ENCODE measurements around the gene ZNRF2. TPM values are rescaled to one million over a fixed set of nuclear protein-coding genes. Genes with fewer than 3 reads are reported as not detected.
A peak's percentile ranks its signal among the peaks of the same experiment; 100 is the strongest.
"Not testable (repeated sequence)": the region's sequence is repeated elsewhere in the genome, so short reads cannot be mapped to it uniquely, and the experiment has no call there.

ZNRF2 gene
- total and polyA plus RNA-seq, 2 donors from 2014 or later, result 16.2 to 32.2 TPM

DNA sequence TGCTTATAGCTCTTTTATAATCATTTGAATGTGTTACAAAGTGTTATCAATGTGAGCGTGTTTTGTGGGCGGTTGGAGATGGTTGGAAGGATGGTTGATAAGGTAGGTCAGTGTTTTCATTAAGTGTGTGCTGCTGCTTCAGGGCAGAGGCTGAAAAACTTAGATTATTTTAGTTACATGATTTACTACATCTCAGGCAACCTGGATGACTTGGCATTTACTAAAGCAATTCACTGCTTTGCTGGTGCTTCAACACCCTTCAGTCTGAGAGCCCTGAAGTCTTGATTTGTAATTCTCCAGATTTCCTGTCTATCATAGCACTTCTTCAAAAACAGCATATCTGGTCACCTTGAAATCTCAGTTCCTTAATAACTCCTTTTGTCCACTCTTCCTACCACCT lies 11.9 kb downstream of the ZNRF2 start:
- FAIRE-seq; H3K27me3 ChIP-seq (ENCODE audit: control insufficient read depth, insufficient read depth, low read length); H3K4me3 ChIP-seq (ENCODE audit: low read length in 3 of 3); intact Hi-C loops (cut with DNase I); H3K9me3 ChIP-seq (ENCODE audit: control insufficient read depth in 2 of 3, insufficient read depth in 1 of 3, low read length in 3 of 3); H3K9ac ChIP-seq (ENCODE audit: low read length in 3 of 3); H3K36me3 ChIP-seq (ENCODE audit: control insufficient read depth in 2 of 3, insufficient read depth in 3 of 3, low read length in 3 of 3); H3K27ac ChIP-seq (ENCODE audit: low read depth in 2 of 2, low read length in 2 of 2); H3K4me1 ChIP-seq (ENCODE audit: control insufficient read depth in 2 of 3, insufficient read depth in 2 of 3, low read depth in 1 of 3, low read length in 3 of 3); DNase-seq: not testable (repeated sequence)

- DNase-seq; H3K36me3 ChIP-seq (ENCODE audit: control insufficient read depth in 2 of 3, insufficient read depth in 3 of 3, low read length in 3 of 3); intact Hi-C loops (cut with DNase I); H3K27me3 ChIP-seq (ENCODE audit: control insufficient read depth, insufficient read depth, low read length); FAIRE-seq; H3K4me1 ChIP-seq (ENCODE audit: control insufficient read depth in 2 of 3, insufficient read depth in 2 of 3, low read depth in 1 of 3, low read length in 3 of 3); H3K27ac ChIP-seq (ENCODE audit: low read depth in 2 of 2, low read length in 2 of 2); H3K9me3 ChIP-seq (ENCODE audit: control insufficient read depth in 2 of 3, insufficient read depth in 1 of 3, low read length in 3 of 3); H3K9ac ChIP-seq (ENCODE audit: low read length in 3 of 3); H3K4me3 ChIP-seq (ENCODE audit: low read length in 3 of 3): not testable (repeated sequence)
Measured at GRCh38 chr7:30297499-30297898, 13.1 kb downstream of the ZNRF2 start.

DNA sequence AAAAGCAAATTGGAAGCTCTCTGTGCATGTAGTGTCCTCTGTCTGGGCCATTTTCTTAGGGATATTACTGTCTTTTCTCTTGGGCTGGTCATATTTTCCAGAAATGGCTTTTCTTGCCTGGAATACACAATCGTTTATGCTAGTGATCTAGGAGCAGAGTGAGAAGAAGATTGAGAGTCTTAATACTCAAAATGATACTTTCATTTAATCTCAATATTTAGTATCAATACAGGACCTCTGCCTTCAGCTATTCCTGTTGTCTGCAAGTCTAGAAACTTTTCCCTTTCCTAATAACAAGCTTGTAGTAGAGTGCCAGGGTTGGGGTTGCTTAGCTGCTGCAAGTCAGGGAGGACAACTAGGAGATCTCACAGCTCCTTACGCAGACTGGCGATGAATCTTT lies 14.0 kb downstream of the ZNRF2 start:
- H3K4me3 ChIP-seq (ENCODE audit: low read length in 3 of 3); H3K36me3 ChIP-seq (ENCODE audit: control insufficient read depth in 2 of 3, insufficient read depth in 3 of 3, low read length in 3 of 3); H3K9me3 ChIP-seq (ENCODE audit: control insufficient read depth in 2 of 3, insufficient read depth in 1 of 3, low read length in 3 of 3); intact Hi-C loops (cut with DNase I); DNase-seq; H3K4me1 ChIP-seq (ENCODE audit: control insufficient read depth in 2 of 3, insufficient read depth in 2 of 3, low read depth in 1 of 3, low read length in 3 of 3); H3K27me3 ChIP-seq (ENCODE audit: control insufficient read depth, insufficient read depth, low read length); FAIRE-seq; H3K27ac ChIP-seq (ENCODE audit: low read depth in 2 of 2, low read length in 2 of 2); H3K9ac ChIP-seq (ENCODE audit: low read length in 3 of 3): not testable (repeated sequence)

DNA sequence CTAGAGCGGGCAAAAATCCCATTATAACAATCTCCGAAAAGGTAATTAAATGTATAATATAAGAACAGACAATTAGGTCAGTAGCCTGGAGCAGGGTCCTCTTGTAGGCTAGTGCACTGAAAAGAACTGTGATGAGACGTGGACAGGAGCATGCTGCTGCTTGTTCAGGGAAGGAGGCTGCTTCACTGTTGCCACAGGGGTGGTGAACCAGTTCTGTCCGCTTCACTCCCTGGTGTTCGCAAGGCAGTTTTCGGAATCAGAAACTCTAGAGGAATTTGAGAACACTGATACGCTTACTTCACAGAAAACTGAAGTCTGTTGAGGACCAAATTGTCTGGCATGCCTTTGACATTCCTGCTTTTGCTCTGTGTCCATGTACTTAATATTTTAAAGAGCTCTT lies 17.4 kb downstream of the ZNRF2 start:
- Histone ChIP-seq H3K27ac (ENCODE audit: low read depth in 2 of 2, low read length in 2 of 2) (no peak overlapping the region), H3K36me3 (ENCODE audit: control insufficient read depth in 2 of 3, insufficient read depth in 3 of 3, low read length in 3 of 3) (no peaks in the 10 kb centered on the region), H3K27me3 (ENCODE audit: control insufficient read depth, insufficient read depth, low read length) (no peaks in the 10 kb centered on the region), H3K4me1 (ENCODE audit: control insufficient read depth in 2 of 3, insufficient read depth in 2 of 3, low read depth in 1 of 3, low read length in 3 of 3) (peaks cover 0 to 3% (median 0%) of the 10 kb centered on the region in 3 donors), H3K9ac (ENCODE audit: low read length in 3 of 3) (no peak overlapping the region), H3K4me3 (ENCODE audit: low read length in 3 of 3) (no peak overlapping the region), H3K9me3 (ENCODE audit: control insufficient read depth in 2 of 3, insufficient read depth in 1 of 3, low read length in 3 of 3) (no peaks in the 10 kb centered on the region)
- no peak for TF ChIP-seq CTCF (IDR thresholded peaks at IDR 0.05; ENCODE audit: borderline replicate concordance, extremely low read depth, insufficient read depth)
- intact Hi-C loops (cut with DNase I), result no loop called here
- DNase-seq (peak in 3 of 5 donors; percentile 27 to 69 (median 54)), FAIRE-seq (no peak)

DNA sequence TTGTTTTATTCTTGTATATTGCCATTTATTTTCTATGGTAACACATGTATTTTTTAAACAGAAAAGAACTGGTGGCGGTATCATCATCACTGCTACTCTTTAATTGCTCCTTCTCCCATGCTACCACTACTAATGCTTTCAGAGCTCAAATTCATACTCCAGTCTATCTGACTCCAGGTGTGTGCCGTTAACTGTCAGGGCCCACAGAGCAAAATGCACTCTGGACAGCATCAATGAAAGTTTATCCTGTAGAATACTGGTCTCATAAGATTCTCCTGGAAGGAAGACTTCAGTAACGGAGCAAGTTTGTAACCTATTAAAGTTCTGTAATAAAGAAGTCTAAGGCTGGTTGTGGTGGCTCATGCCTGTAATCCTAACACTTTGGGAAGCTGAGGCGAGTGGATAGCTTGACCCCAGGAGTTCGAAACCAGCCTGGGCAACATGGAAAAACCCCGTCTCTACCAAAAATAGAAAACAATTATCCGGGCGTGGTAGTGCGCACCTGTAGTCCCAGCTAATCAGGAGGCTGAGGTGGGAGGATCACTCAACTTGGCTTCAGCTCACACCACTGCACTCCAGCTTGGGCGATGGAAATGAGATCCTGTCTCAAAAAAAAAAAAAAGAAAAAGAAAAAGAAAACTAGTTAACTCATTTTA lies 18.4 kb downstream of the ZNRF2 start:
- no peaks in the 10 kb centered on the region for H3K9me3 ChIP-seq (ENCODE audit: control insufficient read depth in 2 of 3, insufficient read depth in 1 of 3, low read length in 3 of 3)
- no peak overlapping the region for H3K4me3 ChIP-seq (ENCODE audit: low read length in 3 of 3)
- FAIRE-seq, result no peak
- peak in 1 of 5 donors; percentile 30 for DNase-seq
- H3K27me3 ChIP-seq (ENCODE audit: control insufficient read depth, insufficient read depth, low read length), result no peaks in the 10 kb centered on the region
- H3K9ac ChIP-seq (ENCODE audit: low read length in 3 of 3), result no peak overlapping the region
- peaks cover 0 to 3% (median 0%) of the 10 kb centered on the region in 3 donors for H3K4me1 ChIP-seq (ENCODE audit: control insufficient read depth in 2 of 3, insufficient read depth in 2 of 3, low read depth in 1 of 3, low read length in 3 of 3)
- no peak overlapping the region for H3K27ac ChIP-seq (ENCODE audit: low read depth in 2 of 2, low read length in 2 of 2)
- TF ChIP-seq CTCF (IDR thresholded peaks at IDR 0.05; ENCODE audit: borderline replicate concordance, extremely low read depth, insufficient read depth), result no peak
- H3K36me3 ChIP-seq (ENCODE audit: control insufficient read depth in 2 of 3, insufficient read depth in 3 of 3, low read length in 3 of 3), result no peaks in the 10 kb centered on the region
- intact Hi-C loops (cut with DNase I), result no loop called here

Data from kidney (tissue), 14 donors.